ENCODE data around the gene ASPSCR1.

The ASPSCR1 gene

GRCh38 chr17:81993729-81994592 lies 16.5 kb downstream of the ASPSCR1 start:
- DNase-seq (ENCODE audit: insufficient read length, low spot score) (no peak), FAIRE-seq (no peak)
- TF ChIP-seq TAF1 (IDR thresholded peaks at IDR 0.05; ENCODE audit: low read depth, low read length): no peak
- no peak for TF ChIP-seq POLR2A (IDR thresholded peaks at IDR 0.05; ENCODE audit: low read depth, low read length)
- TF ChIP-seq PAX5 (IDR thresholded peaks at IDR 0.05; ENCODE audit: insufficient read depth, low read length, severe bottlenecking): no peak
- TF ChIP-seq POLR2AphosphoS5 (IDR thresholded peaks at IDR 0.05; ENCODE audit: low read depth, low read length): no peak
- no peak for TF ChIP-seq POU2F2 (IDR thresholded peaks at IDR 0.05; ENCODE audit: low read depth, low read length)
- no peak for TF ChIP-seq SPI1 (IDR thresholded peaks at IDR 0.05; ENCODE audit: low read depth, low read length)

- TF ChIP-seq TAF1 (IDR thresholded peaks at IDR 0.05; ENCODE audit: low read depth, low read length) (no peak), PAX5 (IDR thresholded peaks at IDR 0.05; ENCODE audit: insufficient read depth, low read length, severe bottlenecking) (no peak)
- DNase-seq (ENCODE audit: insufficient read length, low spot score) (no peak), FAIRE-seq (no peak)
Measured at GRCh38 chr17:81994593-81995462, 17.4 kb downstream of the ASPSCR1 start.

GRCh38 chr17:81995463-81996231 lies 18.2 kb downstream of the ASPSCR1 start:
- FAIRE-seq: no peak
- DNase-seq (ENCODE audit: insufficient read length, low spot score): no peak
- TF ChIP-seq SPI1 (IDR thresholded peaks at IDR 0.05; ENCODE audit: low read depth, low read length) (no peak), TAF1 (IDR thresholded peaks at IDR 0.05; ENCODE audit: low read depth, low read length) (no peak), POU2F2 (IDR thresholded peaks at IDR 0.05; ENCODE audit: low read depth, low read length) (no peak), POLR2AphosphoS5 (IDR thresholded peaks at IDR 0.05; ENCODE audit: low read depth, low read length) (no peak), PAX5 (IDR thresholded peaks at IDR 0.05; ENCODE audit: insufficient read depth, low read length, severe bottlenecking) (no peak), POLR2A (IDR thresholded peaks at IDR 0.05; ENCODE audit: low read depth, low read length) (no peak)

GRCh38 chr17:81996232-81996756 lies 18.9 kb downstream of the ASPSCR1 start:
- DNase-seq (ENCODE audit: insufficient read length, low spot score): no peak
- TF ChIP-seq POLR2A (IDR thresholded peaks at IDR 0.05; ENCODE audit: low read depth, low read length) (no peak), TAF1 (IDR thresholded peaks at IDR 0.05; ENCODE audit: low read depth, low read length) (no peak), POLR2AphosphoS5 (IDR thresholded peaks at IDR 0.05; ENCODE audit: low read depth, low read length) (no peak), SPI1 (IDR thresholded peaks at IDR 0.05; ENCODE audit: low read depth, low read length) (no peak), PAX5 (IDR thresholded peaks at IDR 0.05; ENCODE audit: insufficient read depth, low read length, severe bottlenecking) (no peak), POU2F2 (IDR thresholded peaks at IDR 0.05; ENCODE audit: low read depth, low read length) (no peak)
- no peak for FAIRE-seq

- DNase-seq (ENCODE audit: insufficient read length, low spot score) (no peak), FAIRE-seq (no peak)
- no peak for TF ChIP-seq TAF1 (IDR thresholded peaks at IDR 0.05; ENCODE audit: low read depth, low read length)
- no peak for TF ChIP-seq SPI1 (IDR thresholded peaks at IDR 0.05; ENCODE audit: low read depth, low read length)
- TF ChIP-seq PAX5 (IDR thresholded peaks at IDR 0.05; ENCODE audit: insufficient read depth, low read length, severe bottlenecking): no peak
- no peak for TF ChIP-seq POLR2AphosphoS5 (IDR thresholded peaks at IDR 0.05; ENCODE audit: low read depth, low read length)
- no peak for TF ChIP-seq POU2F2 (IDR thresholded peaks at IDR 0.05; ENCODE audit: low read depth, low read length)
- no peak for TF ChIP-seq POLR2A (IDR thresholded peaks at IDR 0.05; ENCODE audit: low read depth, low read length)
Measured at GRCh38 chr17:81996757-81997441, 19.5 kb downstream of the ASPSCR1 start.

- DNase-seq (ENCODE audit: insufficient read length, low spot score) (no peak), FAIRE-seq (no peak)
- no peak for TF ChIP-seq POLR2A (IDR thresholded peaks at IDR 0.05; ENCODE audit: low read depth, low read length)
Measured at GRCh38 chr17:81998212-81998611, 20.8 kb downstream of the ASPSCR1 start.

GRCh38 chr17:81998691-81999438 lies 21.4 kb downstream of the ASPSCR1 start:
- FAIRE-seq: no peak
- no peak for TF ChIP-seq TAF1 (IDR thresholded peaks at IDR 0.05; ENCODE audit: low read depth, low read length)
- TF ChIP-seq POLR2A (IDR thresholded peaks at IDR 0.05; ENCODE audit: low read depth, low read length): no peak
- no peak for TF ChIP-seq PAX5 (IDR thresholded peaks at IDR 0.05; ENCODE audit: insufficient read depth, low read length, severe bottlenecking)
- no peak for TF ChIP-seq POLR2AphosphoS5 (IDR thresholded peaks at IDR 0.05; ENCODE audit: low read depth, low read length)
- TF ChIP-seq POU2F2 (IDR thresholded peaks at IDR 0.05; ENCODE audit: low read depth, low read length): no peak
- TF ChIP-seq SPI1 (IDR thresholded peaks at IDR 0.05; ENCODE audit: low read depth, low read length): no peak

GRCh38 chr17:81999587-81999975 lies 22.2 kb downstream of the ASPSCR1 start:
- DNase-seq (ENCODE audit: insufficient read length, low spot score) (no peak), FAIRE-seq (no peak)
- no peak for TF ChIP-seq TAF1 (IDR thresholded peaks at IDR 0.05; ENCODE audit: low read depth, low read length)
- TF ChIP-seq POLR2AphosphoS5 (IDR thresholded peaks at IDR 0.05; ENCODE audit: low read depth, low read length): no peak
- no peak for TF ChIP-seq SPI1 (IDR thresholded peaks at IDR 0.05; ENCODE audit: low read depth, low read length)
- no peak for TF ChIP-seq POLR2A (IDR thresholded peaks at IDR 0.05; ENCODE audit: low read depth, low read length)
- no peak for TF ChIP-seq PAX5 (IDR thresholded peaks at IDR 0.05; ENCODE audit: insufficient read depth, low read length, severe bottlenecking)
- TF ChIP-seq POU2F2 (IDR thresholded peaks at IDR 0.05; ENCODE audit: low read depth, low read length): no peak

More at GRCh38 chr17:81998691-81999438, 21.4 kb downstream of the ASPSCR1 start:
- no peak for DNase-seq (ENCODE audit: insufficient read length, low spot score)

Measured in GM12891 (cell line).